Left lung (tissue), 14 donors: ENCODE results near the gene CCL2. TPM values are rescaled to one million over a fixed set of nuclear protein-coding genes. Genes with fewer than 3 reads are reported as not detected.

ENCODE experiments used
- ATAC-seq: fragments of 200-7000 bp; cut with Tn5 transposase; one replicate; pipeline ENCODE4 v1.9.1; 2020; ENCODE audit warnings: moderate library complexity
- DNase-seq, 4 donors: peaks; one replicate each; pipeline ENCODE4 v3.0.0-alpha.2; 2013 to 2020
- H3K27ac ChIP-seq, 2 donors: fragments of 200-600 bp; sonication (generic) in 1 of 2; one replicate each; pipeline versions ENCODE4 v1.5.0 to v1.8.0; 2020 to 2021
- H3K27me3 ChIP-seq, 2 donors: fragments of 200-600 bp; sonication (generic) in 1 of 2; one replicate each; pipeline versions ENCODE4 v1.5.0 to v1.8.0; 2020 to 2021
- H3K36me3 ChIP-seq, 2 donors: fragments of 200-600 bp; sonication (generic) in 1 of 2; one replicate each; pipeline versions ENCODE4 v1.5.0 to v1.8.0; 2020 to 2021
- H3K4me1 ChIP-seq, 2 donors: fragments of 200-600 bp; one replicate each; pipeline ENCODE4 v1.8.0; 2021
- H3K4me3 ChIP-seq, 2 donors: fragments of 200-600 bp; sonication (generic) in 1 of 2; one replicate each; pipeline versions ENCODE4 v1.5.0 to v1.8.0; 2020 to 2021; ENCODE audit warnings: mild to moderate bottlenecking in 1 of 2
- H3K9me3 ChIP-seq, 2 donors: fragments of 200-600 bp; sonication (generic) in 1 of 2; one replicate each; pipeline versions ENCODE4 v1.5.0 to v1.8.0; 2020 to 2021
- CTCF ChIP-seq, 2 donors: fragments of 200-600 bp; sonication (generic) in 1 of 2; IDR thresholded peaks; one replicate each; pipeline versions ENCODE4 v1.5.0 to v1.8.0; 2021; ENCODE audit warnings: antibody characterized with exemption in 2 of 2
- intact Hi-C, 2 donors: fragments of 100-400 bp; cut with DNase I; formaldehyde crosslinking; loops; one replicate each; pipeline versions ENCODE4 v1.11.2 to v1.14.2; 2022
- long read RNA-seq, 12 donors: library from polyadenylated mRNA in 2 of 12; unstranded in 2 of 12; transcript quantifications; one replicate each; pipeline ENCODE4 v2.0.0 and lab custom pipeline, GENCODE V29; 2019 to 2026
- polyA plus RNA-seq, 6 donors: library from polyadenylated mRNA; unstranded; fragments of 120-200 nt; gene quantifications; one replicate each; pipeline ENCODE4 v1.2.1, GENCODE V29; 2013; ENCODE audit not compliant: insufficient read length in 6 of 6
- total RNA-seq, 2 donors: library from RNA; stranded (reverse); fragmentation: NEBNext Ultra II Directional; extraction: Animal tissue kit (Norgen Biotek cat#: 25700); gene quantifications; one replicate each; pipeline ENCODE4 v1.2.1, GENCODE V29; 2021
- donor health status: DM: no; HTN: yes; CAD: no.
- donor health status: DM: no; HTN: no; CAD: no.

CCL2 gene
- total RNA-seq = 100 to 1,000 TPM in 1 of 2 donors, 10 to 100 TPM in 1; 50.0 to 444 TPM
- 10 to 100 TPM; 47.4 to 66.1 (median 56.7) TPM for polyA plus RNA-seq
- long read RNA-seq, donor 1, transcript CCL2-201 (3 exons, 741 nt) = major isoform, 32 of 48 reads
- long read RNA-seq, donor 1, transcript CCL2-203 (1 exons, 996 nt) = minor isoform, 14 of 48 reads
- long read RNA-seq, donor 1, partial matches to known transcripts = 0 of 48 reads
- long read RNA-seq, donor 1, other reads (novel, unspliced or antisense) = 0 of 48 reads
- long read RNA-seq, donor 2, transcript CCL2-201 (3 exons, 741 nt) = major isoform, 26 of 39 reads
- long read RNA-seq, donor 2, transcript CCL2-203 (1 exons, 996 nt) = minor isoform, 12 of 39 reads
- long read RNA-seq, donor 2, partial matches to known transcripts = 0 of 39 reads
- long read RNA-seq, donor 2, other reads (novel, unspliced or antisense) = 0 of 39 reads
- long read RNA-seq, donor 3, transcript CCL2-201 (3 exons, 741 nt) = major isoform, 30 of 37 reads
- long read RNA-seq, donor 3, partial matches to known transcripts = 0 of 37 reads
- long read RNA-seq, donor 3, other reads (novel, unspliced or antisense) = 0 of 37 reads
- long read RNA-seq, donor 4, transcript CCL2-201 (3 exons, 741 nt) = major isoform, 52 of 52 reads
- long read RNA-seq, donor 4, partial matches to known transcripts = 0 of 52 reads
- long read RNA-seq, donor 4, other reads (novel, unspliced or antisense) = 0 of 52 reads
- long read RNA-seq, donor 5, transcript CCL2-201 (3 exons, 741 nt) = major isoform, 23 of 32 reads
- long read RNA-seq, donor 5, transcript CCL2-203 (1 exons, 996 nt) = minor isoform, 6 of 32 reads
- long read RNA-seq, donor 5, partial matches to known transcripts = 0 of 32 reads
- long read RNA-seq, donor 5, other reads (novel, unspliced or antisense) = 0 of 32 reads
- long read RNA-seq, donor 6, transcript CCL2-203 (1 exons, 996 nt) = minor isoform, 10 of 38 reads
- long read RNA-seq, donor 6, transcript CCL2-201 (3 exons, 741 nt) = major isoform, 26 of 38 reads
- long read RNA-seq, donor 6, partial matches to known transcripts = 0 of 38 reads
- long read RNA-seq, donor 6, other reads (novel, unspliced or antisense) = 0 of 38 reads
- long read RNA-seq, donor 7, transcript CCL2-201 (3 exons, 741 nt) = major isoform, 13 of 19 reads
- long read RNA-seq, donor 7, partial matches to known transcripts = 0 of 19 reads
- long read RNA-seq, donor 7, other reads (novel, unspliced or antisense) = 0 of 19 reads
- long read RNA-seq, donor 8, transcript CCL2-201 (3 exons, 741 nt) = major isoform, 24 of 29 reads
- long read RNA-seq, donor 8, partial matches to known transcripts = 0 of 29 reads
- long read RNA-seq, donor 8, other reads (novel, unspliced or antisense) = 0 of 29 reads
- long read RNA-seq, donor 9, partial matches to known transcripts = 0 of 1 reads
- long read RNA-seq, donor 9, other reads (novel, unspliced or antisense) = 0 of 1 reads
- long read RNA-seq, donor 10, transcript CCL2-201 (3 exons, 741 nt) = major isoform, 117 of 123 reads
- long read RNA-seq, donor 10, partial matches to known transcripts = 1 of 123 reads
- long read RNA-seq, donor 10, other reads (novel, unspliced or antisense) = 0 of 123 reads
- long read RNA-seq, donor 11 = 0 reads
- long read RNA-seq, donor 12, transcript CCL2-201 (3 exons, 741 nt) = major isoform, 22 of 27 reads
- long read RNA-seq, donor 12, partial matches to known transcripts = 0 of 27 reads
- long read RNA-seq, donor 12, other reads (novel, unspliced or antisense) = 0 of 27 reads

DNA sequence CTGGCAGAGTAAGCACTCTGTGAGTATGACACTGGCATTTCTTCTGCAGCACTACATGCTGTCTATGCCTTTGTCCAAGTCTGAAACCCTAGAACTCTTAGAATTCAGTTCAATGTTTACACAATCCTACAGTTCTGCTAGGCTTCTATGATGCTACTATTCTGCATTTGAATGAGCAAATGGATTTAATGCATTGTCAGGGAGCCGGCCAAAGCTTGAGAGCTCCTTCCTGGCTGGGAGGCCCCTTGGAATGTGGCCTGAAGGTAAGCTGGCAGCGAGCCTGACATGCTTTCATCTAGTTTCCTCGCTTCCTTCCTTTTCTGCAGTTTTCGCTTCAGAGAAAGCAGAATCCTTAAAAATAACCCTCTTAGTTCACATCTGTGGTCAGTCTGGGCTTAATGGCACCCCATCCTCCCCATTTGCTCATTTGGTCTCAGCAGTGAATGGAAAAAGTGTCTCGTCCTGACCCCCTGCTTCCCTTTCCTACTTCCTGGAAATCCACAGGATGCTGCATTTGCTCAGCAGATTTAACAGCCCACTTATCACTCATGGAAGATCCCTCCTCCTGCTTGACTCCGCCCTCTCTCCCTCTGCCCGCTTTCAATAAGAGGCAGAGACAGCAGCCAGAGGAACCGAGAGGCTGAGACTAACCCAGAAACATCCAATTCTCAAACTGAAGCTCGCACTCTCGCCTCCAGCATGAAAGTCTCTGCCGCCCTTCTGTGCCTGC lies at the start of gene CCL2:
Gene CCL2, plus strand, starts transcription at position 635 of the 730 bp plus-strand sequence. Its CDS starts 65 bp downstream, at position 700.
- intact Hi-C loops = no loop called here
- Histone ChIP-seq H3K4me3 (peak within 1 kb of the TSS; percentile 14 to 46), H3K36me3 (no peaks in the 10 kb centered on the region), H3K4me1 (peaks cover 51 to 76% of the 10 kb centered on the region in 2 donors), H3K27me3 (no peaks in the 10 kb centered on the region), H3K9me3 (no peaks in the 10 kb centered on the region), H3K27ac (peak within 1 kb of the TSS; percentile 77 to 78)
- peak; percentile 69 for ATAC-seq
- TF ChIP-seq CTCF (IDR thresholded peaks at IDR 0.05) = no peak
- peak in 3 of 4 donors; percentile 69 to 89 (median 79) for DNase-seq

GRCh38 chr17:34205401-34205800 lies 49.7 kb upstream of the CCL2 start:
- Histone ChIP-seq H3K4me1 (peaks cover 0 to 18% of the 10 kb centered on the region in 2 donors), H3K27ac (no peak overlapping the region), H3K36me3 (no peaks in the 10 kb centered on the region), H3K4me3 (no peak overlapping the region), H3K9me3 (no peaks in the 10 kb centered on the region), H3K27me3 (no peaks in the 10 kb centered on the region)
- no peak for TF ChIP-seq CTCF (IDR thresholded peaks at IDR 0.05)
- ATAC-seq (no peak), DNase-seq (no peak)
- intact Hi-C loops = no loop called here

DNA sequence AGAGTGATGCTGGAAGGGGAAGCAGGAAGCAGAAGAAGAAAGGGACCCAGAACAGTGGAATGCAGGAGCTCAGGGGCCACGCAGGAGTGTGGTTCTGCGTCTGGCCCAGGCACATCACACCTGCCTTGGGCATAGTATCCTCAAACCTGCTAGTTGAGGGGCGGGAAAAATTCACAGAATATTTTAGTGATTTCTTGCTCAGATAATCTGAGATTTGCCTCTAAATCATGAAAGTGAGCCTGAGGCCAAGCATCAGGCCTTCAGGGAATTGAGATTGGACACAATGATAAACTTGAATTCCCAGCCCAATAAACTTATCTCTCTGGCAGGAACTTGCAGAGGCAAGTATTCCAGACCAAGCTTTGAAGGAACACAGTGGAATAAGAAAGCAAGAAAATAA lies 48.5 kb upstream of the CCL2 start:
- intact Hi-C loops = no loop called here
- no peaks in the 10 kb centered on the region for H3K9me3 ChIP-seq

More for the DNA sequence above, 48.5 kb upstream of the CCL2 start:
- Histone ChIP-seq H3K4me3 (no peak overlapping the region), H3K27me3 (no peaks in the 10 kb centered on the region), H3K36me3 (no peaks in the 10 kb centered on the region), H3K27ac (peak overlapping the region in 1 of 2 donors; percentile 13), H3K4me1 (peaks cover 0 to 6% of the 10 kb centered on the region in 2 donors)
- no peak for TF ChIP-seq CTCF (IDR thresholded peaks at IDR 0.05)
- ATAC-seq (no peak), DNase-seq (no peak)
